HG03108 (cell line): Measurements from ENCODE around the gene LBR.

ENCODE experiments used
- ATAC-seq: cut with Tn5 transposase; IDR thresholded peaks from one replicate; pipeline ENCODE4 v1.9.1; 2021; ENCODE audit warnings: moderate library complexity; ENCODE audit not compliant: unreplicated experiment

The LBR gene

GRCh38 chr1:225378880-225379279 lies 49.0 kb downstream of the LBR start:
- no peak for ATAC-seq

- no peak for ATAC-seq
These were observed 52.8 kb downstream of the LBR start for GRCh38 chr1:225374996-225375395.

- ATAC-seq: no peak
These were observed 54.7 kb downstream of the LBR start for GRCh38 chr1:225373155-225373554.

GRCh38 chr1:225371366-225372010 lies 56.4 kb downstream of the LBR start:
- ATAC-seq: no peak

GRCh38 chr1:225368036-225368552 lies 59.7 kb downstream of the LBR start:
- no peak for ATAC-seq

- no peak for ATAC-seq
These were observed 61.3 kb downstream of the LBR start for GRCh38 chr1:225366552-225366951.

- ATAC-seq: no peak
These were observed 61.8 kb downstream of the LBR start for GRCh38 chr1:225366018-225366417.

GRCh38 chr1:225364439-225364838 lies 63.4 kb downstream of the LBR start:
- ATAC-seq: no peak

GRCh38 chr1:225362805-225363204 lies 65.0 kb downstream of the LBR start:
- ATAC-seq: no peak

- no peak for ATAC-seq
These were observed 66.7 kb downstream of the LBR start for GRCh38 chr1:225361176-225361575.

- ATAC-seq: no peak
These were observed 67.7 kb downstream of the LBR start for GRCh38 chr1:225360119-225360518.

GRCh38 chr1:225355863-225356262 lies 72.0 kb downstream of the LBR start:
- ATAC-seq: no peak

GRCh38 chr1:225354906-225355305 lies 72.9 kb downstream of the LBR start:
- ATAC-seq: no peak
